ENCODE measurements around the gene PGAP2.

Gene PGAP2

DNA sequence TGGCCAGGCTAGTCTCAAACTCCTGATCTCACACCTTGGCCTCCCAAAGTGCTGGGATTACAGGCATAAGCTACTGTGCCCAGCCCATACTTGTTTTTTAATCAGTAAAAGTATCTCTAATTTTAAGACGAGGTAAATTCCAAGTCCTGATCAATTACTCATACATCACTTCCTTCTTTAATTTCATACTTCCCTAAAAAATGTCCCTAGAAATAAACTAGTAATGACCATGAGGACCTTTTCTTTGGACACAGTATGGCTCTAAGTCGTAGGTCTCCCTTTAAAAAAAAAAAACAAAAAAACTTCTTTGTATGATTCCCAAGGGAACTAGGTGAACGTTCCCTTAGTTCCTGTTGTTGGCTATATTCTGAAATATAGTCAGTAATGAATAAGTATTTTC lies 40.8 kb upstream of the PGAP2 start:
- no peak overlapping the region for H3K4me3 ChIP-seq (ENCODE audit: low read length)
- no peaks in the 10 kb centered on the region for H3K4me1 ChIP-seq (ENCODE audit: low read length)
- no peak overlapping the region for H3K9ac ChIP-seq (ENCODE audit: low read length)
- no peaks in the 10 kb centered on the region; the same call in 1 of the 2 replicates for H3F3A ChIP-seq (ENCODE audit: insufficient read depth, low read length)
- no peak overlapping the region for H3K4me2 ChIP-seq (ENCODE audit: low read depth, low read length)
- no peak overlapping the region for H3K27ac ChIP-seq (ENCODE audit: low read length)
- H3K36me3 ChIP-seq (replicated peaks; ENCODE audit: insufficient read depth, low read length) = peaks cover 32% of the 10 kb centered on the region
- no peaks in the 10 kb centered on the region for H3K9me3 ChIP-seq (replicated peaks; ENCODE audit: insufficient read depth, low read length)
- H3K9me2 ChIP-seq (replicated peaks; ENCODE audit: insufficient read depth, low read length) = no peaks in the 10 kb centered on the region
- no peak for DNase-seq
- H2AFZ ChIP-seq (ENCODE audit: low read length) = no peak overlapping the region
- H4K20me1 ChIP-seq (ENCODE audit: insufficient read depth, low read length) = 0 out of 2 replicates have a peak, but pooled peaks cover 3% of the 10 kb centered on the region
- H3K79me2 ChIP-seq (ENCODE audit: low read length) = peaks cover 3% of the 10 kb centered on the region; the same call in 1 of the 2 replicates
- no peaks in the 10 kb centered on the region for H3K27me3 ChIP-seq (replicated peaks; ENCODE audit: insufficient read depth, low read length)
- TF ChIP-seq EZH2 (optimal IDR thresholded peaks at IDR 0.05; ENCODE audit: low read depth, low read length) = no peak
- TF ChIP-seq EZH2phosphoT487 (IDR thresholded peaks at IDR 0.05; ENCODE audit: low read length) = no peak
- TF ChIP-seq, protein P1, sequence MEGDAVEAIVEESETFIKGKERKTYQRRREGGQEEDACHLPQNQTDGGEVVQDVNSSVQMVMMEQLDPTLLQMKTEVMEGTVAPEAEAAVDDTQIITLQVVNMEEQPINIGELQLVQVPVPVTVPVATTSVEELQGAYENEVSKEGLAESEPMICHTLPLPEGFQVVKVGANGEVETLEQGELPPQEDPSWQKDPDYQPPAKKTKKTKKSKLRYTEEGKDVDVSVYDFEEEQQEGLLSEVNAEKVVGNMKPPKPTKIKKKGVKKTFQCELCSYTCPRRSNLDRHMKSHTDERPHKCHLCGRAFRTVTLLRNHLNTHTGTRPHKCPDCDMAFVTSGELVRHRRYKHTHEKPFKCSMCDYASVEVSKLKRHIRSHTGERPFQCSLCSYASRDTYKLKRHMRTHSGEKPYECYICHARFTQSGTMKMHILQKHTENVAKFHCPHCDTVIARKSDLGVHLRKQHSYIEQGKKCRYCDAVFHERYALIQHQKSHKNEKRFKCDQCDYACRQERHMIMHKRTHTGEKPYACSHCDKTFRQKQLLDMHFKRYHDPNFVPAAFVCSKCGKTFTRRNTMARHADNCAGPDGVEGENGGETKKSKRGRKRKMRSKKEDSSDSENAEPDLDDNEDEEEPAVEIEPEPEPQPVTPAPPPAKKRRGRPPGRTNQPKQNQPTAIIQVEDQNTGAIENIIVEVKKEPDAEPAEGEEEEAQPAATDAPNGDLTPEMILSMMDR (IDR thresholded peaks at IDR 0.05; ENCODE audit: low read length) = no peak

DNA sequence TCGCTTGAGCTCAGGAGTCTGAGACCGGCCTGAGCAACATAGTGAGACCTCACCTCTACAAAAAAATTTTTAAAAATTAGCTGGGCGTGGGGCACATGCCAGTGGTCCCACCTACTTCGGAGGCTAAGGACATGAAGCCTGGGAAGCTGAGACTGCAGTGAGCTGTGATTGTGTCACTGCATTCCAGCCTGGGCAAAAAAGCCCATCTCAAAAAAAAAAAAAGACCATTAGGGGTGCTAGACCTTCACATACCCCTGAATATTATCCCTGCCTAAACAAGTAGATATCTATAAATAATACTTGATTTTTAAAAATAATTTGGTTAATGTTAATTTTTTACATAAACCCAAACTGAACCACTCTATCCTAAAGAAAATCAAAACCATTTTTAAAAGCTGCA lies 35.2 kb upstream of the PGAP2 start:
- Histone ChIP-seq H3K4me3 (ENCODE audit: low read length) (no peak overlapping the region), H3F3A (ENCODE audit: insufficient read depth, low read length) (no peaks in the 10 kb centered on the region), H4K20me1 (ENCODE audit: insufficient read depth, low read length) (0 out of 2 replicates have a peak, but pooled peaks cover 3% of the 10 kb centered on the region), H2AFZ (ENCODE audit: low read length) (no peak overlapping the region), H3K79me2 (ENCODE audit: low read length) (peaks cover 4% of the 10 kb centered on the region), H3K4me2 (ENCODE audit: low read depth, low read length) (no peak overlapping the region), H3K9me2 (replicated peaks; ENCODE audit: insufficient read depth, low read length) (no peaks in the 10 kb centered on the region), H3K9ac (ENCODE audit: low read length) (no peak overlapping the region), H3K9me3 (replicated peaks; ENCODE audit: insufficient read depth, low read length) (no peaks in the 10 kb centered on the region), H3K36me3 (replicated peaks; ENCODE audit: insufficient read depth, low read length) (peaks cover 15% of the 10 kb centered on the region), H3K4me1 (ENCODE audit: low read length) (no peaks in the 10 kb centered on the region), H3K27me3 (replicated peaks; ENCODE audit: insufficient read depth, low read length) (no peaks in the 10 kb centered on the region), H3K27ac (ENCODE audit: low read length) (no peak overlapping the region)
- no peak for DNase-seq
- TF ChIP-seq, protein P1 (IDR thresholded peaks at IDR 0.05; ENCODE audit: low read length) = no peak
- TF ChIP-seq EZH2phosphoT487 (IDR thresholded peaks at IDR 0.05; ENCODE audit: low read length) = no peak
- no peak for TF ChIP-seq EZH2 (optimal IDR thresholded peaks at IDR 0.05; ENCODE audit: low read depth, low read length)

DNA sequence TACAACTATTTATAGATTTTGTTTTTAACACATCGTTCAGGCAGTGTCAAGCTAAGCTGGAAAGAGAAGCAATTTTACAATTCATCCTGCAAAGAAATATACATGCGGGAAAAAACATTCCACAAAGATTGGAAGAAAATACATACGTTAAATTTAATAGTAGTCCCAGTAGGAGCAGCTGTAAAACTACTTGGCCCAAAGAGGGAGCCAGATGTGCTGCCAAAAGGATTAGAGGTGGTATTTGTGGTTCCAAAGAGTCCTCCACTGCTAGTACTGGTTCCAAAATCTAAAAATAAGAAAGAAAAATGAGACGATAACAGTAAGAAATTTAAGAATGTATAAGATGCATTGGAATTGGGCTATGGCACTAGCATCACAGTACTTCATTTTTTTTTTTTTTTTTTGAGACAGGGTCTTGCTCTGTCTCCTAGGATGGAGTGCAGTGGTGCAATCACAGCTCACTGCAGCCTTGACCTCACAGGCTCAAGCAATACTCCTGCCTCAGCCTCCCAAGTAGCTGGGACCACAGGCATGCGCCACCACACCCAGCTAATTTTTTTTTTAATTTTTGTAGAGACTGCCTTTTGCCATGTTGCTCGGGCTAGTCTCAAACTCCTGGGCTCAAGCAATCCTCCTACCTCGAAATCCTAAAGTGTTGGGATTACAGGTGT lies 32.5 kb upstream of the PGAP2 start:
- no peak overlapping the region for H2AFZ ChIP-seq (ENCODE audit: low read length)
- TF ChIP-seq EZH2 (optimal IDR thresholded peaks at IDR 0.05; ENCODE audit: low read depth, low read length) (no peak), EZH2phosphoT487 (IDR thresholded peaks at IDR 0.05; ENCODE audit: low read length) (no peak)
- TF ChIP-seq, protein P1 (IDR thresholded peaks at IDR 0.05; ENCODE audit: low read length) = no peak
- H3F3A ChIP-seq (ENCODE audit: insufficient read depth, low read length) = no peaks in the 10 kb centered on the region
- 0 out of 2 replicates have a peak, but pooled peaks cover 3% of the 10 kb centered on the region for H4K20me1 ChIP-seq (ENCODE audit: insufficient read depth, low read length)
- no peak for DNase-seq
- H3K9me2 ChIP-seq (replicated peaks; ENCODE audit: insufficient read depth, low read length) = no peaks in the 10 kb centered on the region
- no peaks in the 10 kb centered on the region for H3K9me3 ChIP-seq (replicated peaks; ENCODE audit: insufficient read depth, low read length)
- H3K79me2 ChIP-seq (ENCODE audit: low read length) = peaks cover 22% of the 10 kb centered on the region
- no peak overlapping the region for H3K4me3 ChIP-seq (ENCODE audit: low read length)
- peaks cover 12% of the 10 kb centered on the region for H3K36me3 ChIP-seq (replicated peaks; ENCODE audit: insufficient read depth, low read length)
- H3K27ac ChIP-seq (ENCODE audit: low read length) = no peak overlapping the region
- H3K9ac ChIP-seq (ENCODE audit: low read length) = no peak overlapping the region
- H3K4me2 ChIP-seq (ENCODE audit: low read depth, low read length) = no peak overlapping the region
- H3K27me3 ChIP-seq (replicated peaks; ENCODE audit: insufficient read depth, low read length) = no peaks in the 10 kb centered on the region
- H3K4me1 ChIP-seq (ENCODE audit: low read length) = no peaks in the 10 kb centered on the region

All from MM.1S (cell line).